Panc1 (cell line): Measurements from ENCODE around the gene CCND1.

ENCODE experiments used
- POLR2AphosphoS5 ChIP-seq: IDR thresholded peaks from 2 replicates; pipeline ENCODE4 v1.6.1; 2012; ENCODE audit warnings: mild to moderate bottlenecking, low read depth, low read length, moderate library complexity
- REST ChIP-seq, 2 experiments: IDR thresholded peaks; 2 replicates each; pipeline ENCODE4 v1.6.1; 2011 to 2012; ENCODE audit warnings: low read depth in 2 of 2, control low read depth in 1 of 2, low read length in 1 of 2, mild to moderate bottlenecking in 1 of 2, moderate library complexity in 1 of 2; ENCODE audit not compliant: insufficient read depth in 1 of 2
- SIN3A ChIP-seq: IDR thresholded peaks from 2 replicates; pipeline ENCODE4 v1.6.1; 2012; ENCODE audit warnings: low read depth, mild to moderate bottlenecking, low read length, moderate library complexity, borderline replicate concordance; ENCODE audit not compliant: insufficient read depth
- TCF7L2 ChIP-seq: IDR thresholded peaks from 2 replicates; pipeline ENCODE4 v1.6.1; 2011; ENCODE audit warnings: mild to moderate bottlenecking, low read depth, low read length, inconsistent platforms
- TF ChIP-seq, protein P1 (sequence below): fragments of 450-650 bp; IDR thresholded peaks from 2 replicates; pipeline ENCODE4 v1.5.1; 2017; ENCODE audit warnings: mild to moderate bottlenecking

GRCh38 chr11:69604055-69604454 lies 36.9 kb upstream of the CCND1 start:
- TF ChIP-seq, protein P1, sequence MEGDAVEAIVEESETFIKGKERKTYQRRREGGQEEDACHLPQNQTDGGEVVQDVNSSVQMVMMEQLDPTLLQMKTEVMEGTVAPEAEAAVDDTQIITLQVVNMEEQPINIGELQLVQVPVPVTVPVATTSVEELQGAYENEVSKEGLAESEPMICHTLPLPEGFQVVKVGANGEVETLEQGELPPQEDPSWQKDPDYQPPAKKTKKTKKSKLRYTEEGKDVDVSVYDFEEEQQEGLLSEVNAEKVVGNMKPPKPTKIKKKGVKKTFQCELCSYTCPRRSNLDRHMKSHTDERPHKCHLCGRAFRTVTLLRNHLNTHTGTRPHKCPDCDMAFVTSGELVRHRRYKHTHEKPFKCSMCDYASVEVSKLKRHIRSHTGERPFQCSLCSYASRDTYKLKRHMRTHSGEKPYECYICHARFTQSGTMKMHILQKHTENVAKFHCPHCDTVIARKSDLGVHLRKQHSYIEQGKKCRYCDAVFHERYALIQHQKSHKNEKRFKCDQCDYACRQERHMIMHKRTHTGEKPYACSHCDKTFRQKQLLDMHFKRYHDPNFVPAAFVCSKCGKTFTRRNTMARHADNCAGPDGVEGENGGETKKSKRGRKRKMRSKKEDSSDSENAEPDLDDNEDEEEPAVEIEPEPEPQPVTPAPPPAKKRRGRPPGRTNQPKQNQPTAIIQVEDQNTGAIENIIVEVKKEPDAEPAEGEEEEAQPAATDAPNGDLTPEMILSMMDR, result no peak
- no peak for TF ChIP-seq SIN3A
- no peak for TF ChIP-seq POLR2AphosphoS5
- no peak for TF ChIP-seq REST (IDR thresholded peaks at IDR 0.05; ENCODE audit: insufficient read depth in 1 of 2, low read depth in 2 of 2, low read length in 1 of 2)
- no peak for TF ChIP-seq TCF7L2
